H1 (cell line): ENCODE measurements around the gene PRRX1. TPM values are rescaled to one million over a fixed set of nuclear protein-coding genes. Genes with fewer than 3 reads are reported as not detected.

ENCODE experiments used
- ASH2L ChIP-seq: fragments of 200-600, 300-600 bp; sonication (generic); IDR thresholded peaks from one replicate; pipeline ENCODE4 v1.7.1; 2017; ENCODE audit warnings: low read length
- CHD2 ChIP-seq: IDR thresholded peaks from 2 replicates; pipeline ENCODE4 v1.6.1; 2012; ENCODE audit warnings: low read length, improper control_type of control experiment
- GABPA ChIP-seq: IDR thresholded peaks from 2 replicates; pipeline ENCODE4 v1.6.1; 2011; ENCODE audit warnings: mild to moderate bottlenecking, low read length, moderate library complexity, borderline replicate concordance; ENCODE audit not compliant: insufficient read depth
- JUND ChIP-seq: IDR thresholded peaks from 2 replicates; pipeline ENCODE4 v1.6.1; 2011; ENCODE audit warnings: mild to moderate bottlenecking, improper control_type of control experiment, low read length
- NRF1 ChIP-seq: IDR thresholded peaks from 2 replicates; pipeline ENCODE4 v1.6.1; 2011; ENCODE audit warnings: mild to moderate bottlenecking, low read depth, low read length, improper control_type of control experiment
- RAD21 ChIP-seq, 2 experiments: IDR thresholded peaks in 1 of 2; conservative IDR thresholded peaks in 1 of 2; 2 replicates each; pipeline ENCODE4 v1.6.1; 2011; ENCODE audit warnings: low read depth in 2 of 2, low read length in 2 of 2, improper control_type of control experiment in 1 of 2, inconsistent platforms in 1 of 2, mild to moderate bottlenecking in 1 of 2, moderate library complexity in 1 of 2
- polyA plus RNA-seq, 7 experiments: library from polyadenylated mRNA; depleted of rRNA in 3 of 7; stranded (reverse) in 5 of 7; unstranded in 2 of 7; fragments of >200 nt in 5 of 7; fragments of 200-250 nt in 2 of 7; gene quantifications; 1 replicate in 5 of 7; 2 replicates in 1 of 7; 4 replicates in 1 of 7; pipeline versions ENCODE4 v1.2.1 to v1.2.3, GENCODE V29; 2011 to 2013; ENCODE audit warnings: missing spikeins in 2 of 7, mixed read lengths in 2 of 7
- total RNA-seq: library from RNA; stranded (reverse); fragmentation: NEBNext Ultra II Directional; extraction: Animal tissue kit (Norgen Biotek cat#: 25700); gene quantifications from 2 replicates; pipeline ENCODE4 v1.2.1, GENCODE V29; 2021

PRRX1 gene
- total and polyA plus RNA-seq, 2 of the 8 experiments (the other 6 are each of a cell fraction or from before 2014, with no cell fraction given) = not detected

- TF ChIP-seq NRF1 (no peak), RAD21 (IDR thresholded peaks at IDR 0.05 in 1 of 2, conservative IDR thresholded peaks at IDR 0.05 in 1 of 2; ENCODE audit: low read depth in 2 of 2, low read length in 2 of 2) (peak; percentile 80 to 85), ASH2L (no peak), JUND (no peak), CHD2 (no peak), GABPA (no peak)
Measured at GRCh38 chr1:170670802-170671628, 7.1 kb downstream of the PRRX1 start (continued).
